GM12878 (cell line): ENCODE data around the gene ZNF366. TPM values are rescaled to one million over a fixed set of nuclear protein-coding genes. Genes with fewer than 3 reads are reported as not detected.

Experiments
- ATAC-seq: fragments of 200-7000 bp; cut with Tn5 transposase; 3 replicates; pipeline ENCODE4 v1.9.1; 2020; ENCODE audit warnings: mild to moderate bottlenecking, moderate library complexity
- BruUV-seq: library from RNA; stranded (reverse); fragments of 400-500 nt; replicated peaks from 2 replicates; lab custom pipeline; 2021; lab: Mats Ljungman, UMichigan
- CTCF ChIA-PET: fragments of 300-600 bp; sonication (Branson Sonifier 250); formaldehyde crosslinking; extraction: SDS; loops from one replicate; lab custom pipeline; 2021; ENCODE audit warnings: inconsistent platforms; lab: Yijun Ruan, JAX
- POLR2A ChIA-PET: fragments of 350-600 bp; formaldehyde crosslinking; extraction: SDS; loops from one replicate; lab custom pipeline; 2021; ENCODE audit warnings: inconsistent platforms; lab: Charles Lee
- RAD21 ChIA-PET: fragments of 300-600 bp; sonication (Branson Sonifier 250); formaldehyde crosslinking; loops from one replicate; lab custom pipeline; 2023; ENCODE audit warnings: antibody characterized with exemption; ENCODE audit not compliant: unreplicated experiment; lab: Charles Lee
- SMC1A ChIA-PET: fragments of 300-600 bp; sonication (Branson Sonifier 250); formaldehyde crosslinking; loops from one replicate; lab custom pipeline; 2023; ENCODE audit not compliant: unreplicated experiment, uncharacterized antibody; lab: Charles Lee
- DNase-seq: peaks from one replicate; pipeline ENCODE4 v3.0.0-alpha.2; 2011; ENCODE audit warnings: low read depth, low spot score
- FAIRE-seq: peaks from 3 replicates; lab custom pipeline; 2011; peaks lifted over from hg19 to GRCh38; lab: Jason Lieb, UNC
- H2AFZ ChIP-seq: 2 replicates; pipeline ENCODE4 v1.6.0; 2011; ENCODE audit warnings: low read depth, low read length, control low read depth; ENCODE audit not compliant: control insufficient read depth
- H3K27ac ChIP-seq: 2 replicates; pipeline ENCODE4 v1.5.1; 2011; ENCODE audit warnings: control low read depth; ENCODE audit not compliant: control insufficient read depth, insufficient read depth
- H3K27me3 ChIP-seq, 2 experiments: replicated peaks in 1 of 2; 2 replicates each; pipeline versions ENCODE4 v1.6.0 to v1.6.1; 2011; ENCODE audit warnings: low read length in 1 of 2; ENCODE audit not compliant: control insufficient read depth in 2 of 2, insufficient read depth in 2 of 2
- H3K36me3 ChIP-seq, 2 experiments: 2 replicates each; pipeline ENCODE4 v1.5.1; 2011; ENCODE audit warnings: low read length in 1 of 2; ENCODE audit not compliant: control insufficient read depth in 2 of 2, insufficient read depth in 2 of 2
- H3K4me1 ChIP-seq: 2 replicates; pipeline ENCODE4 v1.6.1; 2011; ENCODE audit warnings: mild to moderate bottlenecking, low read length, moderate library complexity, mixed read lengths; ENCODE audit not compliant: control insufficient read depth, insufficient read depth
- H3K4me2 ChIP-seq: 2 replicates; pipeline ENCODE4 v1.6.0; 2011; ENCODE audit warnings: control low read depth; ENCODE audit not compliant: control insufficient read depth, insufficient read depth
- H3K4me3 ChIP-seq: fragments of 200-600 bp; sonication (generic); 2 replicates; pipeline ENCODE4 v1.5.1; 2016
- H3K79me2 ChIP-seq: 2 replicates; pipeline ENCODE4 v1.6.0; 2011; ENCODE audit warnings: low read length; ENCODE audit not compliant: control insufficient read depth, insufficient read depth
- H3K9ac ChIP-seq: 2 replicates; pipeline ENCODE4 v1.8.0; 2011; ENCODE audit warnings: low read length, control low read depth, mixed read lengths; ENCODE audit not compliant: control insufficient read depth, insufficient read depth
- H3K9me3 ChIP-seq: replicated peaks from 3 replicates; pipeline ENCODE4 v1.5.1; 2011; ENCODE audit warnings: mild to moderate bottlenecking, low read length; ENCODE audit not compliant: control insufficient read depth, insufficient read depth
- H4K20me1 ChIP-seq: 2 replicates; pipeline ENCODE4 v1.6.0; 2011; ENCODE audit not compliant: control insufficient read depth, insufficient read depth
- ASH2L ChIP-seq: fragments of 300-600, 200-600 bp; sonication (generic); IDR thresholded peaks from 2 replicates; pipeline ENCODE4 v1.6.1; 2017; ENCODE audit warnings: low read depth, mild to moderate bottlenecking, borderline replicate concordance
- FOXM1 ChIP-seq: IDR thresholded peaks from 2 replicates; pipeline ENCODE4 v1.6.1; 2012; ENCODE audit warnings: low read depth, mild to moderate bottlenecking, inconsistent platforms, low read length, moderate library complexity
- NFYA ChIP-seq: IDR thresholded peaks from 2 replicates; pipeline ENCODE4 v1.6.1; 2011; ENCODE audit warnings: low read depth, mild to moderate bottlenecking, low read length, improper control_type of control experiment, borderline replicate concordance
- NKRF ChIP-seq: fragments of 450-650 bp; conservative IDR thresholded peaks from 2 replicates; pipeline ENCODE4 v1.6.1; 2017; ENCODE audit warnings: mild to moderate bottlenecking, moderate library complexity
- RAD21 ChIP-seq: IDR thresholded peaks from 2 replicates; pipeline ENCODE4 v1.6.1; 2011; ENCODE audit warnings: mild to moderate bottlenecking, low read depth, low read length, moderate library complexity; ENCODE audit not compliant: insufficient read depth
- RBBP5 ChIP-seq: fragments of 200-600 bp; sonication (generic); conservative IDR thresholded peaks from 2 replicates; pipeline ENCODE4 v1.6.1; 2016
- RELB ChIP-seq: fragments of 450-650 bp; IDR thresholded peaks from 2 replicates; pipeline ENCODE4 v1.6.1; 2017; ENCODE audit warnings: low read depth, mild to moderate bottlenecking, moderate library complexity
- SMARCA5 ChIP-seq: fragments of 450-650 bp; IDR thresholded peaks from 2 replicates; pipeline ENCODE4 v1.6.1; 2017; ENCODE audit warnings: mild to moderate bottlenecking
- SP1 ChIP-seq: IDR thresholded peaks from one replicate; pipeline ENCODE4 v1.6.1; 2011; ENCODE audit warnings: low read depth, low read length
- SPI1 ChIP-seq: IDR thresholded peaks from 2 replicates; pipeline ENCODE4 v1.6.1; 2011; ENCODE audit warnings: low read depth, mild to moderate bottlenecking, low read length, moderate library complexity, borderline replicate concordance; ENCODE audit not compliant: insufficient read depth
- STAT1 ChIP-seq: fragments of 450-650 bp; conservative IDR thresholded peaks from 2 replicates; pipeline ENCODE4 v1.6.1; 2014; ENCODE audit warnings: antibody characterized with exemption, mild to moderate bottlenecking
- TAF1 ChIP-seq: IDR thresholded peaks from 2 replicates; pipeline ENCODE4 v1.6.1; 2011; ENCODE audit warnings: mild to moderate bottlenecking, low read depth, low read length, borderline replicate concordance
- TBL1XR1 ChIP-seq: IDR thresholded peaks from 2 replicates; pipeline ENCODE4 v1.6.1; 2012; ENCODE audit warnings: low read depth, low read length, improper control_type of control experiment
- WGBS: methylation state at CpG from one replicate; pipeline ENCODE4 v1.1.6; 2016; ENCODE audit warnings: low lambda C conversion rate; ENCODE audit not compliant: insufficient replicate concordance, insufficient coverage; ENCODE audit errors: missing lambda C conversion rate; 5-methylcytosine and 5-hydroxymethylcytosine counted together
- in situ Hi-C: fragments of 300-500 bp; cut with MboI; formaldehyde crosslinking; loops from 9 replicates; pipeline ENCODE4 v1.14.3; 2018; ENCODE audit warnings: mixed read lengths
- intact Hi-C: fragments of 100-400 bp; cut with micrococcal nuclease; formaldehyde crosslinking; loops from one replicate; pipeline ENCODE4 v1.14.2; 2022; ENCODE audit not compliant: unreplicated experiment
- polyA plus RNA-seq, 11 experiments: library from polyadenylated mRNA; depleted of rRNA in 4 of 11; unstranded in 6 of 11; stranded (reverse) in 5 of 11; fragments of >200 nt; fragmentation: Nextera tagmentation in 4 of 11; fragmentation: Illumina TruSeq in 1 of 11; extraction: Ambion mirVana in 4 of 11; extraction: Trizol in 1 of 11; gene quantifications; 1 replicate in 1 of 11; 2 replicates in 10 of 11; pipeline versions ENCODE4 v1.2.1 to v1.2.3, GENCODE V29; 2011 to 2016; ENCODE audit warnings: inconsistent platforms in 2 of 11, missing spikeins in 2 of 11, low read depth in 1 of 11
- total RNA-seq, 4 experiments: library from RNA; depleted of rRNA in 3 of 4; stranded (reverse); fragments of >200 nt in 3 of 4; fragmentation: Illumina TruSeq in 1 of 4; extraction: Trizol in 1 of 4; gene quantifications; 2 replicates each; pipeline versions ENCODE4 v1.2.1 to v1.2.3, GENCODE V29; 2013 to 2021

ZNF366 gene
- total and polyA plus RNA-seq, 10 of the 15 experiments (the other 5 are each of a cell fraction or from before 2014, with no cell fraction given): 0.01 to 0.18 (median 0.04) TPM; not detected in 6

GRCh38 chr5:72477176-72477575, 30.0 kb downstream of the ZNF366 start:
- POLR2A ChIA-PET: interaction anchor here (0.7 to 4.2 kb wide), 6 partner anchors 9 to 64 kb away, joined by 3 to 22 read pairs (median 4); no protein-coding TSS in a partner anchor
- TF ChIP-seq FOXM1 (0 out of 2 replicates have a peak, but pooled peaks have one; percentile 10), STAT1 (no peak), SPI1 (0 out of 2 replicates have a peak, but pooled peaks have one; percentile 3)
- H3K79me2 ChIP-seq: no peaks in the 10 kb centered on the region
- H3K9me3 ChIP-seq: no peaks in the 10 kb centered on the region; the same call in 2 of the 3 replicates
- CTCF ChIA-PET: interaction anchor here (0.6 to 2.3 kb wide), 10 partner anchors 9 to 111 kb away, joined by 3 to 11 read pairs (median 4); no protein-coding TSS in a partner anchor
- no peaks in the 10 kb centered on the region for H3K36me3 ChIP-seq
- peaks cover 46% of the 10 kb centered on the region for H3K4me1 ChIP-seq
- H3K9ac ChIP-seq: no peak overlapping the region
- H3K4me2 ChIP-seq: peak overlapping the region; percentile 29; the same call in 1 of the 2 replicates
- BruUV-seq: no TSS peak
- no peaks in the 10 kb centered on the region for H3K27me3 ChIP-seq
- no peak overlapping the region for H3K4me3 ChIP-seq
- 96% methylated on average over 1 of the region's 1 CpG for WGBS
- in situ Hi-C loops (no loop called here), intact Hi-C loops (no loop called here)
- H4K20me1 ChIP-seq: no peaks in the 10 kb centered on the region
- no peak for DNase-seq
- ATAC-seq: no peak
- H2AFZ ChIP-seq: no peak overlapping the region
- H3K27ac ChIP-seq: peak overlapping the region; percentile 35
- FAIRE-seq: no peak
- SMC1A ChIA-PET: interaction anchor here (0.5 to 7.1 kb wide), 21 partner anchors 10 to 1022 kb away, joined by 3 to 76 read pairs (median 4); partner anchors contain the start of gene ZNF366
- RAD21 ChIA-PET: interaction anchor here (0.8 to 2.2 kb wide), 8 partner anchors 11 to 111 kb away, joined by 3 to 38 read pairs (median 4); no protein-coding TSS in a partner anchor

- Histone ChIP-seq H3K4me3 (no peak overlapping the region), H4K20me1 (no peaks in the 10 kb centered on the region), H3K4me1 (peaks cover 51% of the 10 kb centered on the region), H3K36me3 (no peaks in the 10 kb centered on the region), H3K27ac (peak overlapping the region; percentile 35), H2AFZ (no peak overlapping the region), H3K9me3 (no peaks in the 10 kb centered on the region; the same call in 2 of the 3 replicates), H3K9ac (no peak overlapping the region), H3K79me2 (no peaks in the 10 kb centered on the region), H3K27me3 (no peaks in the 10 kb centered on the region), H3K4me2 (peak overlapping the region; percentile 29)
- peak; percentile 68 for ATAC-seq
- 35% methylated on average over 3 of the region's 3 CpGs for WGBS
- DNase-seq: peak; percentile 37
- POLR2A ChIA-PET: interaction anchor here (1.1 to 4.2 kb wide), 3 partner anchors 8 to 63 kb away, joined by 3 to 22 read pairs (median 5); no protein-coding TSS in a partner anchor
- intact Hi-C loops (no loop called here), in situ Hi-C loops (no loop called here)
- no TSS peak for BruUV-seq
- FAIRE-seq: no peak
- SMC1A ChIA-PET: interaction anchor here (0.5 to 7.1 kb wide), 19 partner anchors 10 to 1022 kb away, joined by 3 to 76 read pairs (median 4); partner anchors contain the start of gene ZNF366
- RAD21 ChIA-PET: interaction anchor here (0.8 to 2.2 kb wide), 8 partner anchors 11 to 110 kb away, joined by 3 to 38 read pairs (median 3); no protein-coding TSS in a partner anchor
- CTCF ChIA-PET: interaction anchor here (0.6 to 2.3 kb wide), 10 partner anchors 9 to 110 kb away, joined by 3 to 11 read pairs (median 4); no protein-coding TSS in a partner anchor
- TF ChIP-seq NKRF (no peak), RBBP5 (no peak), SP1 (no peak), TAF1 (no peak), RAD21 (no peak), TBL1XR1 (no peak), SMARCA5 (no peak), ASH2L (no peak), NFYA (no peak), RELB (peak; percentile 70; the same call in 1 of the 2 replicates)
Observed at GRCh38 chr5:72476721-72477120, 30.5 kb downstream of the ZNF366 start.
